Mammary epithelial cell (primary cell): ENCODE data around the gene DDX42.

Experiments
- EZH2 ChIP-seq: IDR thresholded peaks from 2 replicates; pipeline ENCODE4 v1.6.1; 2012; ENCODE audit warnings: low read length, inconsistent platforms, borderline replicate concordance
- TF ChIP-seq, protein P1 (sequence below), 2 donors: IDR thresholded peaks in 1 of 2; conservative IDR thresholded peaks in 1 of 2; 2 replicates each; pipeline ENCODE4 v1.5.1; 2011 to 2012; ENCODE audit warnings: inconsistent platforms in 2 of 2, low read length in 2 of 2, mild to moderate bottlenecking in 2 of 2, control low read depth in 1 of 2, low read depth in 1 of 2; ENCODE audit not compliant: insufficient read depth in 1 of 2; ENCODE audit errors: extremely low read depth in 1 of 2

GRCh38 chr17:63837962-63838600 lies 64.1 kb downstream of the DDX42 start:
- TF ChIP-seq, protein P1, sequence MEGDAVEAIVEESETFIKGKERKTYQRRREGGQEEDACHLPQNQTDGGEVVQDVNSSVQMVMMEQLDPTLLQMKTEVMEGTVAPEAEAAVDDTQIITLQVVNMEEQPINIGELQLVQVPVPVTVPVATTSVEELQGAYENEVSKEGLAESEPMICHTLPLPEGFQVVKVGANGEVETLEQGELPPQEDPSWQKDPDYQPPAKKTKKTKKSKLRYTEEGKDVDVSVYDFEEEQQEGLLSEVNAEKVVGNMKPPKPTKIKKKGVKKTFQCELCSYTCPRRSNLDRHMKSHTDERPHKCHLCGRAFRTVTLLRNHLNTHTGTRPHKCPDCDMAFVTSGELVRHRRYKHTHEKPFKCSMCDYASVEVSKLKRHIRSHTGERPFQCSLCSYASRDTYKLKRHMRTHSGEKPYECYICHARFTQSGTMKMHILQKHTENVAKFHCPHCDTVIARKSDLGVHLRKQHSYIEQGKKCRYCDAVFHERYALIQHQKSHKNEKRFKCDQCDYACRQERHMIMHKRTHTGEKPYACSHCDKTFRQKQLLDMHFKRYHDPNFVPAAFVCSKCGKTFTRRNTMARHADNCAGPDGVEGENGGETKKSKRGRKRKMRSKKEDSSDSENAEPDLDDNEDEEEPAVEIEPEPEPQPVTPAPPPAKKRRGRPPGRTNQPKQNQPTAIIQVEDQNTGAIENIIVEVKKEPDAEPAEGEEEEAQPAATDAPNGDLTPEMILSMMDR (conservative IDR thresholded peaks at IDR 0.05 in 1 of 2, IDR thresholded peaks at IDR 0.05 in 1 of 2; ENCODE audit: extremely low read depth in 1 of 2, insufficient read depth in 1 of 2, low read depth in 1 of 2, low read length in 2 of 2), result no peak
- no peak for TF ChIP-seq EZH2
